Activated T-cell treated with anti-CD3 and anti-CD28 coated beads for 1 hour (primary cell): ENCODE results near the gene GALNT2.

Experiments used
- DNase-seq: peaks from one replicate; pipeline ENCODE4 v3.0.0-alpha.2; 2020; ENCODE audit warnings: low read depth

GALNT2 gene

DNA sequence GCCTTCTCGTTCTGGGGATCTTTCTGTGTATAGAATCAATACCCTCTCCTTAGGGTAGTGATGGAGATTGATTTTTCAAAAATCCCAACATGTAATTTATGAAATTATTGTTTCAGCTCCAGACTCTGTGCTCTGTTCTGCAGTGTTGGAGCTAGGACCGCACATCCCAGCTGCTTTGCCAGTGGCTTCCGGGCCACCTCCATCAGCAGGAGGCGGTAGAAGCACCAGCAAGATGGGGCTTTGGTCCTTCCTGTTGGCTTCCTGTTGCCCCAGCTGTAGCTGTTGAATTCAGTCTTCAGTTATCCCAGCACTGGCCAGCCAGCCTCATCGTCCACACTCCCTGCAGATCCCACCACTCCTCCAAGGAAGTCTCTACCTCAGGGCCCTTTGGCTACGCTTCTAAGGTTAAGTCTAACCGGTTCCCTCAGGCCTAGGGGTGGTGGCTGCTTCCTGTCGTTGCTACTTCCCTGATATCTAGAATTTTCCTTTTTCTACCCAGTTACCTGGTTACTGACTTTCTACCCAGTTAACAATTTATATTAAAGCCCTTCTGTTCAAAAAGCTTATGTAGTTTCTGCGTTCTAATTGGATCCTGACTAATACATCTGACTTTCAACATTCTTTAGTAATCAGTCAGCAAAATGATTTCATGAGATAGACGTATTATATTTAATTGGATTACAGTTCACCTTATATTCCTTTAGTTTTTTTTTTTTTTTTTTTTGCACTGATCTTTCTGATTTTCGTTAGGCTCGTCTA lies 24.6 kb downstream of the GALNT2 start:
- no peak for DNase-seq

GRCh38 chr1:230094746-230095145 lies 27.7 kb downstream of the GALNT2 start:
- DNase-seq = no peak

GRCh38 chr1:230095938-230096337 lies 28.9 kb downstream of the GALNT2 start:
- no peak for DNase-seq

- no peak for DNase-seq
Measured at GRCh38 chr1:230097370-230097769, 30.3 kb downstream of the GALNT2 start.

GRCh38 chr1:230098723-230099122 lies 31.7 kb downstream of the GALNT2 start:
- no peak for DNase-seq

- DNase-seq = no peak
Measured at GRCh38 chr1:230099465-230099864, 32.4 kb downstream of the GALNT2 start.

DNA sequence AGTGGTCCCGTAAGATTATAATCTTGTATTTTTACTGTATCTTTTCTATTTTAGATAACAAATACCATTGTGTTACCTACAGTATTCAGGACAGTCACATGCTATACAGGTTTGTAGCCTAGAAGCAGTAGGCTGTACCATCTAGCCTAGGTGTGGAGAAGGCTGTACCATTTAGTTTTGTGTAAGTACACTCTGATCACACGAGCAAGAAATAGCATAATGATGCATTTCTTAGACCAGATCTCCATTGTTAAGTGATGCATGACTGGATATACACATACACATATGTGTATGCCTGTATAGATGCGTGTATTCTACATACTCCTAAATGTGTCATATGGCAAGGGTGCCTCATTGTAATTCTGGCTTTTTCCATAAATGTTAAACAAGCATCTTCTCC lies 33.9 kb downstream of the GALNT2 start:
- DNase-seq = no peak

DNA sequence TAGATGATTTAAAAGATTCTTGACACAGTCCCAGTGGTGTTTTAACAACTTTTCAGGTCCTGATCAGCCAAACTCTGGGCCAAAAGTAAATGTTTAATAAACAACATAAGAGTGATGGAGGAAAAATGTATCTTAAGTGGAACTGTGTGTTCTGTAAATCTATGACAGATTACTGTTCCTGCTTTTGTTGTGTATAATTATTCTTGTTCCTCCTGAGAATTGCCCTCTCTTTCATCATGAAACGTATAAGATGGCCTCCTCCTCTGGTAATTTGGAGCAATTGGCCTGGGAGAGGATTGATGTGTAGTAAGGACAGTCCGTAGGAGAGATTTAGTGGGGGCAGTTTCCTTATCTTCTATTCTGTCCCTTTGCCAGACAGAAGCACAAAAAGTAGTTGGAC lies 34.5 kb downstream of the GALNT2 start:
- no peak for DNase-seq

DNA sequence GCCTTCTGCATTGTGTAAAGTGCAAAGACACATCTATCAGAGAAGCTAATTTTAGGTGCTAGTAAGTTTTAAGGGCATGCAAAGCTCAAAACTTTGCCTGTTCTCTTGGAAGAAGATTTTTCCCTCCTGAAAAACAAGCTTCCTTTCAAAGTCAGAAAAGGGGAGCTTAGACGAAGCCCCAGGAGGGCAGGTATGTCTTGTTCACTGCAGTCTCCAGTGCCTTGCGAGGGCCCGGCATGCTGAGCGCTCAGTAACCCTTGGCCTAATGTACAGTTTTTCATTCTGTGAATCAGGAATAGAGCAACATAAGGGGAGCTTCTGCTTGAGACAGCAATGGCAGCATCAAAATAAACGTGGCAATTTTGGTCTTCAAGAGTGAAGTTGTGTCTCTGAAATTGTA lies 35.0 kb downstream of the GALNT2 start:
- DNase-seq = no peak

DNA sequence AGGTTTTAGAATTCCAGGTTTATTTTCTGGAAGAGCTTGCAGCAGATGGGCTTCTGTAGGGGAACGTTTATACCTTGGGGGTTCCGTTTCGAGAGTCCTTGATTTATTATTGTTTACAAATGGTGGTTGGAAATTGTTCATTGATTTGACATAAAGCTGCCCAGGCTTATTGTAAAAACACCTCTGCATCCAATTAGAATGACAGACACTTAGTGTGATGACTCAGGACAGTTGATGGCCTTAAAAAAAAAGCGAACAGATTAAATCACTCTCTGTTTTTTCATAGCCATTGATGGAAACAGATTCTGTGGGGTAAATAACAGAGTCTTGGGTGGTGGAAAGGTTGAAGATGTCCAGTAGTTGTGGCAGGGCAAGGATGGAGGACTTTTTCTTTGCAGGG lies 35.4 kb downstream of the GALNT2 start:
- no peak for DNase-seq

- DNase-seq = no peak
Measured at GRCh38 chr1:230103306-230104173, 36.5 kb downstream of the GALNT2 start.

- DNase-seq = peak; percentile 28
Measured at GRCh38 chr1:230104395-230105244, 37.6 kb downstream of the GALNT2 start.

GRCh38 chr1:230105245-230105753 lies 38.3 kb downstream of the GALNT2 start:
- DNase-seq = no peak

- DNase-seq = no peak
Measured at GRCh38 chr1:230105754-230106625, 39.0 kb downstream of the GALNT2 start.

DNA sequence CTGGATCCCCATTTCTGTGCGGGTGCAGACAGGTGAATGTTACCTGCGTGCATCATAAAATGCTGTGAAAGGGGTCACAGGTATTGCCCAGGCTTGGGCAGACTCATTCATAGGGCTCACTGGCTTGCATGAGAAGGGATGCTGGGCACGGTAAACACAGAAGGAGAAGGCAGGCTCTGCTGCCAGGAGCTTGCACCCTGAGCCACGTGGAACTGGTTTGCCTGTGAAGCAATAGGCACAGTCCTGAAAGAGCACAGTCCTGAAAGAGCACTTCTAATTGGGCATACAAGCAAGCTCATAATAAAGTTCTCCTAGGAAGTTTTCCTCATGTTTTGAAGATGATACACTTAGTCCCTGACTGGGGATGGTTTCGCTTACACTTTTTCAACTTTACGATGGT lies 40.9 kb downstream of the GALNT2 start:
- DNase-seq = no peak

DNA sequence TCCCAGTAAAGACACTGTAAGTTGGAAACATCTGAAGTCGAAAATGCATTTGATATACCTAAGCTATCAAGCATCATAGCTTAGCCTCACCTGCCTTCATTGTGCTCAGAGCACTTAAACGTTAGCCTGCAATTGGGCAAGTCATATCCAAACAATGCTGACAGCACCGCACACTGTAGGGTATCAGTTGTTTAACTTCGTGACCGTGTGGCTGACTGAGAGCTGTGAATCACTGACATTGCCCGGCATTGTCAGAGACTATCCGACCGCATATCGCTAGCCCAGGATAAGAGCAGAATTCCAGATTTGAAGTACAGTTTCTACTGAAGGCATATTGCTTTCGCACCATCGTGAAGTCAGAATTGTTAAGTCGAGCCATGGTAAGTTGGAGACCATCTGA lies 41.5 kb downstream of the GALNT2 start:
- no peak for DNase-seq

DNA sequence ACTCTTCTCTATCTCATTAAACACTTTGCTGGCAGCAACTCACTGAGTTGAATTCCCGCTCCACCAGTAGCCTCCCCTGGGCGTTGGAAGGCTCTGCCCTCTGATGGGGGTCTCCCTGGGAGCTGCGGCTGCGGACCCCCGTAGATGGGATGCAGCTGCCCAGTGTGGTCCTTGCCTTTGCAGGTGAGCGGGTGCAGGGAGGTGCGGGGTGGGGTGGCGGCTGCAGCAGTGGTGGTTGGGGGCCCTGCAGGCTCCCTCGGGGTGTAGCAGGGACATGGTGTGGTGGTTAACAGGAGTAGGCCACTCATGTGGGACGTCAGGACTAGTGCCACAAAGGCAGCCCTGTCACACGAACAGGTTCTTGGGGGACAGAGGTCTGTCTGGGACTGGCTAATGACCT lies 42.0 kb downstream of the GALNT2 start:
- no peak for DNase-seq

GRCh38 chr1:230109895-230110667 lies 43.0 kb downstream of the GALNT2 start:
- DNase-seq = peak; percentile 25

- no peak for DNase-seq
Measured at GRCh38 chr1:230110971-230111370, 43.9 kb downstream of the GALNT2 start.

- DNase-seq = no peak
Measured at GRCh38 chr1:230112131-230112701, 45.2 kb downstream of the GALNT2 start.
